Left ventricle myocardium inferior (tissue), 1 donor: ENCODE results near the gene PPARG. TPM values are rescaled to one million over a fixed set of nuclear protein-coding genes. Genes with fewer than 3 reads are reported as not detected.

Source experiments
- DNase-seq: peaks from one replicate; pipeline ENCODE4 v3.0.0-alpha.2; 2020
- H3K27ac ChIP-seq: fragments of 200-600 bp; replicated peaks from 2 replicates; pipeline ENCODE4 v1.8.0; 2021
- H3K27me3 ChIP-seq: fragments of 200-600 bp; 2 replicates; pipeline ENCODE4 v1.8.0; 2021; ENCODE audit warnings: low read depth
- H3K36me3 ChIP-seq: fragments of 200-600 bp; 2 replicates; pipeline ENCODE4 v1.8.0; 2021
- H3K4me1 ChIP-seq: fragments of 200-600 bp; 2 replicates; pipeline ENCODE4 v1.8.0; 2021
- H3K4me3 ChIP-seq: fragments of 200-600 bp; 2 replicates; pipeline ENCODE4 v1.8.0; 2021; ENCODE audit warnings: mild to moderate bottlenecking, moderate library complexity
- H3K9me3 ChIP-seq: fragments of 200-600 bp; replicated peaks from 2 replicates; pipeline ENCODE4 v1.8.0; 2021
- intact Hi-C: fragments of 100-400 bp; cut with micrococcal nuclease; formaldehyde crosslinking; loops from one replicate; pipeline ENCODE4 v1.11.0; 2022
- total RNA-seq: library from RNA; stranded (reverse); fragmentation: NEBNext Ultra II Directional; extraction: Animal tissue kit (Norgen Biotek cat#: 25700); gene quantifications from one replicate; pipeline ENCODE4 v1.2.1, GENCODE V29; 2021
- TF ChIP-seq, protein P1 (sequence below): fragments of 200-600 bp; IDR thresholded peaks from 2 replicates; pipeline ENCODE4 v1.8.0; 2021; ENCODE audit warnings: antibody characterized with exemption, mild to moderate bottlenecking, borderline replicate concordance
- donor health status: DM: no; HTN: yes; CAD: no; lungs with severe emphysema.

The PPARG gene
- total RNA-seq, 1 donor from 2014 or later = 15.6 TPM

- H3K36me3 ChIP-seq = no peaks in the 10 kb centered on the region
- H3K27ac ChIP-seq = no peak overlapping the region
- H3K4me3 ChIP-seq = no peak overlapping the region
- no peak for DNase-seq
- no peaks in the 10 kb centered on the region for H3K9me3 ChIP-seq
- TF ChIP-seq, protein P1, sequence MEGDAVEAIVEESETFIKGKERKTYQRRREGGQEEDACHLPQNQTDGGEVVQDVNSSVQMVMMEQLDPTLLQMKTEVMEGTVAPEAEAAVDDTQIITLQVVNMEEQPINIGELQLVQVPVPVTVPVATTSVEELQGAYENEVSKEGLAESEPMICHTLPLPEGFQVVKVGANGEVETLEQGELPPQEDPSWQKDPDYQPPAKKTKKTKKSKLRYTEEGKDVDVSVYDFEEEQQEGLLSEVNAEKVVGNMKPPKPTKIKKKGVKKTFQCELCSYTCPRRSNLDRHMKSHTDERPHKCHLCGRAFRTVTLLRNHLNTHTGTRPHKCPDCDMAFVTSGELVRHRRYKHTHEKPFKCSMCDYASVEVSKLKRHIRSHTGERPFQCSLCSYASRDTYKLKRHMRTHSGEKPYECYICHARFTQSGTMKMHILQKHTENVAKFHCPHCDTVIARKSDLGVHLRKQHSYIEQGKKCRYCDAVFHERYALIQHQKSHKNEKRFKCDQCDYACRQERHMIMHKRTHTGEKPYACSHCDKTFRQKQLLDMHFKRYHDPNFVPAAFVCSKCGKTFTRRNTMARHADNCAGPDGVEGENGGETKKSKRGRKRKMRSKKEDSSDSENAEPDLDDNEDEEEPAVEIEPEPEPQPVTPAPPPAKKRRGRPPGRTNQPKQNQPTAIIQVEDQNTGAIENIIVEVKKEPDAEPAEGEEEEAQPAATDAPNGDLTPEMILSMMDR = no peak
- H3K4me1 ChIP-seq = peaks cover 43% of the 10 kb centered on the region
- no peaks in the 10 kb centered on the region for H3K27me3 ChIP-seq
- intact Hi-C loops = no loop called here
These were observed 34.4 kb downstream of the PPARG start for GRCh38 chr3:12323237-12323636.

- TF ChIP-seq, protein P1 = no peak
- no peaks in the 10 kb centered on the region for H3K9me3 ChIP-seq
- H3K4me3 ChIP-seq = no peak overlapping the region
- no peaks in the 10 kb centered on the region for H3K36me3 ChIP-seq
- no peak for DNase-seq
- intact Hi-C loops = no loop called here
- peaks cover 20% of the 10 kb centered on the region for H3K4me1 ChIP-seq
- H3K27ac ChIP-seq = peak overlapping the region; percentile 6
- no peaks in the 10 kb centered on the region for H3K27me3 ChIP-seq
These were observed 37.0 kb downstream of the PPARG start for GRCh38 chr3:12325586-12326515.

- no peak overlapping the region for H3K4me3 ChIP-seq
- intact Hi-C loops = no loop called here
- H3K4me1 ChIP-seq = peaks cover 20% of the 10 kb centered on the region
- no peak overlapping the region for H3K27ac ChIP-seq
- TF ChIP-seq, protein P1 = no peak
- H3K27me3 ChIP-seq = no peaks in the 10 kb centered on the region
- no peaks in the 10 kb centered on the region for H3K9me3 ChIP-seq
- DNase-seq = no peak
- H3K36me3 ChIP-seq = no peaks in the 10 kb centered on the region
These were observed 38.2 kb downstream of the PPARG start for GRCh38 chr3:12327021-12327420.

GRCh38 chr3:12328132-12328836, 39.4 kb downstream of the PPARG start:
- TF ChIP-seq, protein P1 = no peak
- no peak for DNase-seq

GRCh38 chr3:12328837-12329462, 40.1 kb downstream of the PPARG start:
- Histone ChIP-seq H3K4me1 (peaks cover 20% of the 10 kb centered on the region), H3K27me3 (no peaks in the 10 kb centered on the region), H3K9me3 (no peaks in the 10 kb centered on the region), H3K36me3 (no peaks in the 10 kb centered on the region), H3K27ac (no peak overlapping the region), H3K4me3 (no peak overlapping the region)
- DNase-seq = no peak
- intact Hi-C loops = no loop called here
- TF ChIP-seq, protein P1 = no peak

More at GRCh38 chr3:12328132-12328836, 39.4 kb downstream of the PPARG start:
- Histone ChIP-seq H3K36me3 (no peaks in the 10 kb centered on the region), H3K4me3 (no peak overlapping the region), H3K27me3 (no peaks in the 10 kb centered on the region), H3K4me1 (peaks cover 20% of the 10 kb centered on the region), H3K27ac (no peak overlapping the region), H3K9me3 (no peaks in the 10 kb centered on the region)
- intact Hi-C loops = no loop called here
